ENCODE results near the gene CETN1.

The CETN1 gene

GRCh38 chr18:568731-569130 lies 11.4 kb upstream of the CETN1 start:
- Histone ChIP-seq H3K4me1 (ENCODE audit: control insufficient read depth, insufficient read depth, low read length) (no peaks in the 10 kb centered on the region), H3K36me3 (ENCODE audit: control insufficient read depth, insufficient read depth, low read length) (no peaks in the 10 kb centered on the region), H3K27ac (ENCODE audit: low read depth, low read length) (no peak overlapping the region), H3K4me3 (ENCODE audit: low read length) (no peak overlapping the region), H3K27me3 (ENCODE audit: control insufficient read depth, insufficient read depth, low read length) (no peaks in the 10 kb centered on the region), H3K9ac (ENCODE audit: low read length) (no peak overlapping the region)

GRCh38 chr18:570256-570655 lies 9.9 kb upstream of the CETN1 start:
- Histone ChIP-seq H3K9ac (ENCODE audit: low read length) (no peak overlapping the region), H3K36me3 (ENCODE audit: control insufficient read depth, insufficient read depth, low read length) (no peaks in the 10 kb centered on the region), H3K27me3 (ENCODE audit: control insufficient read depth, insufficient read depth, low read length) (no peaks in the 10 kb centered on the region), H3K27ac (ENCODE audit: low read depth, low read length) (no peak overlapping the region), H3K4me1 (ENCODE audit: control insufficient read depth, insufficient read depth, low read length) (no peaks in the 10 kb centered on the region), H3K4me3 (ENCODE audit: low read length) (no peak overlapping the region)

GRCh38 chr18:570697-571096 lies 9.5 kb upstream of the CETN1 start:
- Histone ChIP-seq H3K4me3 (ENCODE audit: low read length) (no peak overlapping the region), H3K4me1 (ENCODE audit: control insufficient read depth, insufficient read depth, low read length) (no peaks in the 10 kb centered on the region), H3K27me3 (ENCODE audit: control insufficient read depth, insufficient read depth, low read length) (no peaks in the 10 kb centered on the region), H3K27ac (ENCODE audit: low read depth, low read length) (no peak overlapping the region), H3K36me3 (ENCODE audit: control insufficient read depth, insufficient read depth, low read length) (no peaks in the 10 kb centered on the region), H3K9ac (ENCODE audit: low read length) (no peak overlapping the region)

DNA sequence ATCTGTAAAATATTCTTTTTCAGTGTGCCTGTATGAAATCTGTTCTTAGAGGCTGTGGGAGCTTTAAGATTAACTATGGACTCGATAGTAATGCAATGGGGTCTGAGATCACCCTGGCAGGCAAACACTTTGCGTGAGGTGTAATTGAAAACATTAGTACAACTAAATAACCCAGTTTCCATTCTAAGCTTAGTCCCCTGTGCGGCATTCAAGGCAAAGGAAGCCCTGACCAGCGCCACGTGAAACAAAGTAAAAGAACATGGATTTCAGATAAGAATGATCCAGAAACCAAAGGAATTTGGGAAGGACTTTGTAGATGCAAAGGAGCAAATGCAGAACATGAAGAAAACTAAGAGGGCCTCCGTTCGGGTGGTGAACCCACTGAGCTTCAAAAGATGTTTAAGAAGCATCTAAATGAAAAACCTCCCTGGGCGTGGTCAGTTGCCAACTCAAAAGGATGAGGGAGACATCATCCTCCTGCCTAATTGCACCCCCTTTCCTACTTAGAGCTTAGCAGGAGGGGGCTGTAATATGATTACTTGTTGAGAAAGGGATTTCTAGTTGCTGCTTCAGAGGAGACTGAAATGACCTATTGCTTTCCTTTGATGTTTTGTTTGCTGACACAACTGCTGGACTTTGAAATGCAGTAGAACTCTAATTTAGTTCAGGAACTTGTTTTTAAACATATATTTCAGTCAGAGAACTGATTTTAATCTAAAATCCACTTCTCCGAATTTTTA lies 7.9 kb upstream of the CETN1 start:
- Histone ChIP-seq H3K4me1 (ENCODE audit: control insufficient read depth, insufficient read depth, low read length) (peaks cover under 1% of the 10 kb centered on the region), H3K9ac (ENCODE audit: low read length) (no peak overlapping the region), H3K4me3 (ENCODE audit: low read length) (no peak overlapping the region), H3K27me3 (ENCODE audit: control insufficient read depth, insufficient read depth, low read length) (no peaks in the 10 kb centered on the region), H3K27ac (ENCODE audit: low read depth, low read length) (no peak overlapping the region), H3K36me3 (ENCODE audit: control insufficient read depth, insufficient read depth, low read length) (no peaks in the 10 kb centered on the region)

DNA sequence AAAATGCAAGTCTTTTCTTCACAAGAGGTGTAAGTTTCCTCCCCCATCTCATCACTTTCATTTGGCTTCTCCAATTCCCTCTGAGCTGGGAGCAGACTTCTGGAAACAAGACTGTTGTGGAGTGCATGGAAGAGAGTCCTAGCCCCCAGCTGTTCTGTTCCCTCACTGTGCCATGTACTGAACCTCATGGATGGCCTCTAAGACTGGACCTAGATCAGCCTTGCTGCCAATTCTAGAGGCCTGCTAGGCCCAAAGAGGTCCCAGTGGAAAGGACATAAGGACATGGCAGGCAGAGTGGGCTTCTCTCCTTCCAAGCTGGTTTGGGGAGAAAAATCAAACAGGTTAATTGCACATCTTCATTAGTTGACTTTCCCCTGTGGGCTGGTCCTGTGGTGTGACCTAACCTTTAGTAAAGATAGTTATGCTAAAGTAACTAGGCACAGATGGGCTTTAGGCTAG lies 7.3 kb upstream of the CETN1 start:
- Histone ChIP-seq H3K9ac (ENCODE audit: low read length) (no peak overlapping the region), H3K27me3 (ENCODE audit: control insufficient read depth, insufficient read depth, low read length) (no peaks in the 10 kb centered on the region), H3K36me3 (ENCODE audit: control insufficient read depth, insufficient read depth, low read length) (no peaks in the 10 kb centered on the region), H3K27ac (ENCODE audit: low read depth, low read length) (no peak overlapping the region), H3K4me1 (ENCODE audit: control insufficient read depth, insufficient read depth, low read length) (peaks cover 4% of the 10 kb centered on the region), H3K4me3 (ENCODE audit: low read length) (no peak overlapping the region)

GRCh38 chr18:573385-573784 lies 6.8 kb upstream of the CETN1 start:
- Histone ChIP-seq H3K27me3 (ENCODE audit: control insufficient read depth, insufficient read depth, low read length) (no peaks in the 10 kb centered on the region), H3K36me3 (ENCODE audit: control insufficient read depth, insufficient read depth, low read length) (no peaks in the 10 kb centered on the region), H3K4me3 (ENCODE audit: low read length) (no peak overlapping the region), H3K27ac (ENCODE audit: low read depth, low read length) (no peak overlapping the region), H3K9ac (ENCODE audit: low read length) (no peak overlapping the region), H3K4me1 (ENCODE audit: control insufficient read depth, insufficient read depth, low read length) (peaks cover 4% of the 10 kb centered on the region)

- Histone ChIP-seq H3K4me3 (ENCODE audit: low read length) (no peak overlapping the region), H3K4me1 (ENCODE audit: control insufficient read depth, insufficient read depth, low read length) (peaks cover 4% of the 10 kb centered on the region), H3K27ac (ENCODE audit: low read depth, low read length) (no peak overlapping the region), H3K27me3 (ENCODE audit: control insufficient read depth, insufficient read depth, low read length) (no peaks in the 10 kb centered on the region), H3K36me3 (ENCODE audit: control insufficient read depth, insufficient read depth, low read length) (no peaks in the 10 kb centered on the region), H3K9ac (ENCODE audit: low read length) (no peak overlapping the region)
Observed at GRCh38 chr18:574149-574860, 5.9 kb upstream of the CETN1 start.

- no peak overlapping the region for H3K9ac ChIP-seq (ENCODE audit: low read length)
- H3K4me1 ChIP-seq (ENCODE audit: control insufficient read depth, insufficient read depth, low read length) = peaks cover 4% of the 10 kb centered on the region
- H3K27ac ChIP-seq (ENCODE audit: low read depth, low read length) = no peak overlapping the region
- no peak overlapping the region for H3K4me3 ChIP-seq (ENCODE audit: low read length)
- H3K27me3 ChIP-seq (ENCODE audit: control insufficient read depth, insufficient read depth, low read length) = no peaks in the 10 kb centered on the region
- no peaks in the 10 kb centered on the region for H3K36me3 ChIP-seq (ENCODE audit: control insufficient read depth, insufficient read depth, low read length)
Observed at GRCh38 chr18:574865-575645, 5.1 kb upstream of the CETN1 start.

DNA sequence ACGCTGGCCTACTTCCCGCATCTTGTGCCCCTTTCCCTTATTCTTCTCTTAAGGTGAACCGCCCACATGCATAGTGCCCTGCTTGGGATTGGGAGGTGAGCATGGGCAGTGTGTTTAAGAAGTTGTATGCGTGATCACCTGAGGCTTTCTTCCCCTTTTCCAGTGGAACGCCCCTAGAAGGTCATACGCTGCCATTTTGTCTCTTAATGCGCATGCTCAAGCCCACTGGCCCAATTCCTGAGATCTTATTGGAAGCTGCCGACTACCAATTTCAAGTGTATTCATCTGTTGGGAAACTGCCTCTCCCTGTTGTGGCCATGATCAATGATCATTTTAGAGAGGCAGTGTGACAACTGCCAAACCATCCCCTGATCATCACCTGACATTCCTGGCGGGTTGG lies 3.3 kb upstream of the CETN1 start:
- no peak overlapping the region for H3K9ac ChIP-seq (ENCODE audit: low read length)
- H3K4me3 ChIP-seq (ENCODE audit: low read length) = no peak overlapping the region
- H3K36me3 ChIP-seq (ENCODE audit: control insufficient read depth, insufficient read depth, low read length) = no peaks in the 10 kb centered on the region
- H3K27me3 ChIP-seq (ENCODE audit: control insufficient read depth, insufficient read depth, low read length) = no peaks in the 10 kb centered on the region
- no peak overlapping the region for H3K27ac ChIP-seq (ENCODE audit: low read depth, low read length)
- H3K4me1 ChIP-seq (ENCODE audit: control insufficient read depth, insufficient read depth, low read length) = peaks cover 4% of the 10 kb centered on the region

GRCh38 chr18:577643-578375 lies 2.4 kb upstream of the CETN1 start:
- Histone ChIP-seq H3K9ac (ENCODE audit: low read length) (no peak overlapping the region), H3K27ac (ENCODE audit: low read depth, low read length) (no peak overlapping the region), H3K36me3 (ENCODE audit: control insufficient read depth, insufficient read depth, low read length) (no peaks in the 10 kb centered on the region), H3K27me3 (ENCODE audit: control insufficient read depth, insufficient read depth, low read length) (no peaks in the 10 kb centered on the region), H3K4me3 (ENCODE audit: low read length) (no peak overlapping the region), H3K4me1 (ENCODE audit: control insufficient read depth, insufficient read depth, low read length) (peaks cover 7% of the 10 kb centered on the region)

DNA sequence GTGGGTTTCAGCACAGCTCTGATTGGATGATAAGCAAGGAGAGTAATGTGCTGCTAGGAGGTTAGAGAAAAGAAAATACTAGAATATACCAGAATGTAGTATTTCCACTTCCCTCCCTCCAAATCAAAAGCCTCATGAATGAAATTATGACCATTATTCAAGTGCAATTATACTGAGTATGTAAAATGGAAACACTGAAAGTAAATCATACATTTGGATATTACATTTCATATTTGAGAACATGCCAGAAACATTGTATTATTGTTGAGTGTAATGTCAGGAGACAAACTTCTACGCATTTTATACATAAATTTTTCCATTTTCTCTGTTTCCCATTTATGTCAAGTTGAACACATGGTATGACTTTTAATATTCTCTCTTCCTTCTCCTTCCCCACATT lies 942 bp upstream of the CETN1 start:
- no peak overlapping the region for H3K4me3 ChIP-seq (ENCODE audit: low read length)
- H3K27ac ChIP-seq (ENCODE audit: low read depth, low read length) = no peak overlapping the region
- H3K9ac ChIP-seq (ENCODE audit: low read length) = no peak overlapping the region
- peaks cover 7% of the 10 kb centered on the region for H3K4me1 ChIP-seq (ENCODE audit: control insufficient read depth, insufficient read depth, low read length)
- H3K27me3 ChIP-seq (ENCODE audit: control insufficient read depth, insufficient read depth, low read length) = no peaks in the 10 kb centered on the region
- no peaks in the 10 kb centered on the region for H3K36me3 ChIP-seq (ENCODE audit: control insufficient read depth, insufficient read depth, low read length)

- no peak overlapping the region for H3K4me3 ChIP-seq (ENCODE audit: low read length)
- no peak overlapping the region for H3K27ac ChIP-seq (ENCODE audit: low read depth, low read length)
- peaks cover 7% of the 10 kb centered on the region for H3K4me1 ChIP-seq (ENCODE audit: control insufficient read depth, insufficient read depth, low read length)
- no peak overlapping the region for H3K9ac ChIP-seq (ENCODE audit: low read length)
- H3K27me3 ChIP-seq (ENCODE audit: control insufficient read depth, insufficient read depth, low read length) = no peaks in the 10 kb centered on the region
- no peaks in the 10 kb centered on the region for H3K36me3 ChIP-seq (ENCODE audit: control insufficient read depth, insufficient read depth, low read length)
Observed at GRCh38 chr18:581096-581495, 916 bp downstream of the CETN1 start.
